GM12872 (cell line): Measurements from ENCODE around the gene NT5C1A.

Source experiments
- CTCF ChIP-seq: IDR thresholded peaks from 3 replicates; pipeline ENCODE4 v1.5.1; 2011; ENCODE audit warnings: low read depth, mild to moderate bottlenecking, low read length, moderate library complexity; ENCODE audit not compliant: insufficient read depth

NT5C1A gene

GRCh38 chr1:39659538-39659937 is 12.4 kb downstream of the NT5C1A start:
- TF ChIP-seq CTCF = no peak

- no peak for TF ChIP-seq CTCF
These were observed 12.8 kb downstream of the NT5C1A start for GRCh38 chr1:39659110-39659509.

GRCh38 chr1:39657923-39658485 is 13.9 kb downstream of the NT5C1A start:
- TF ChIP-seq CTCF = peak; percentile 96

GRCh38 chr1:39657402-39657801 is 14.5 kb downstream of the NT5C1A start:
- no peak for TF ChIP-seq CTCF

GRCh38 chr1:39656391-39656790 is 15.5 kb downstream of the NT5C1A start:
- TF ChIP-seq CTCF = no peak

GRCh38 chr1:39655578-39656268 is 16.2 kb downstream of the NT5C1A start:
- no peak for TF ChIP-seq CTCF

- no peak for TF ChIP-seq CTCF
These were observed 17.6 kb downstream of the NT5C1A start for GRCh38 chr1:39654291-39654690.
